Mesenteric fat pad (tissue), 1 donor: ENCODE measurements around the gene LRRC75B. TPM values are rescaled to one million over a fixed set of nuclear protein-coding genes. Genes with fewer than 3 reads are reported as not detected.
"Not testable (repeated sequence)": the region's sequence is repeated elsewhere in the genome, so short reads cannot be mapped to it uniquely, and the experiment has no call there.

ENCODE experiments used
- DNase-seq: peaks from one replicate; pipeline ENCODE4 v3.0.0-alpha.2; 2020; ENCODE audit warnings: low spot score
- total RNA-seq: library from RNA; stranded (reverse); fragmentation: NEBNext Ultra II Directional; extraction: Animal tissue kit (Norgen Biotek cat#: 25700); gene quantifications from one replicate; pipeline ENCODE4 v1.2.1, GENCODE V29; 2021
- donor health status: DM: yes; HTN: yes; CAD: no.

Gene LRRC75B
- total RNA-seq, 1 donor from 2014 or later = 6.0 TPM

DNA sequence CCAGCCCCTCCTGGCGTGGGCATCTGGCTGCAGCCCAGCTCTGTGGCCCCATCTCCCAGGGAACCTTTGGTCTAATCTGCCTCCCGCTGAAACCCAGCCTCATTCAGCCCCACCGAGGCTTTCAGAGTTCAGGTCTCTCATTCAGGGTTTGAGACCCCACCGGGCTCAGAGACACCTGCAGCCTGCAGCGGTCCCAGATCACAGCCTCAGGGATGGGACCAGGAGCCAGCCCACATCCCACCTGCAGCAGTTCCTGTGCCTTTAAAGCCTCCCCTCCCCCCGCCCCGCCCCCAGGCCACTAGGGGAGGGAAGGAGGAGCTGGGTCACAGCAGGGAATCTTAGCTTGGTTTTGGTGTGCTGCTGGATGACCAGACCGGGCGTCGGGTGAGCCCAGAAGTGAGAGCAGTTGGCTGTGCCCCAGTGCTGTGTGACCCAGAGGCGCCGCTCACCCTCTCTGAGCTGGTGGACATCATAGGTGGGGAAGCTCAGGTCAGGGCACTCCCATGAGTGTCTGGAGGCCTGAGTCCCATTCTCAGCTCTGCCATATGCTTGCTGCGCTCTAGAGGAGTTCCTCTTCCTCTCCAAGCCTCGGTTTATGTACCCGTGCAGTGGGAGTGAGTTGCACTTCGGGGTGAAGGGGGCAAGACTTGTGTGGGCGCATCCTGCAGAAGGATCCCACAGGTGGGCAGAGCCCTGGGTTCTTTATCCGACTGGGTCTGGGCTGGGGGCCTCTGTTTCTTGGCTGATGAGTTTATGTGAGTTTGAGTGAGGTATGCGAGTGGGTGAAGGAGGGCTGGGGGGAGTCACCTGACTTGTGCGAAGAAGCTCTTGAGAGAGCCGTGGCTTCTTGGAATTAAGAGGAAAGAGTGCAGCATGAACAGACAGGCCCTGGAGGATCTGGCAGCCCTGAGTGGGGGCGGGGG is 10.2 kb upstream of the LRRC75B start, which contains the start of gene GGT1:
Gene GGT1, plus strand, starts transcription at position 347 of the 923 bp plus-strand sequence. CDS start 7,889 bp downstream, outside the sequence.
- not testable (repeated sequence) for DNase-seq

- DNase-seq = not testable (repeated sequence)
These were observed 9.4 kb upstream of the LRRC75B start for GRCh38 chr22:24602105-24602749.

- DNase-seq = no peak
These were observed 8.6 kb upstream of the LRRC75B start for GRCh38 chr22:24601217-24602104.

GRCh38 chr22:24599958-24600715 is 7.3 kb upstream of the LRRC75B start:
- DNase-seq = not testable (repeated sequence)

GRCh38 chr22:24599514-24599913 is 6.6 kb upstream of the LRRC75B start:
- DNase-seq = no peak

- DNase-seq = not testable (repeated sequence)
These were observed 4.2 kb upstream of the LRRC75B start for GRCh38 chr22:24597076-24597475.

GRCh38 chr22:24595863-24596262 is 3.0 kb upstream of the LRRC75B start:
- no peak for DNase-seq

DNA sequence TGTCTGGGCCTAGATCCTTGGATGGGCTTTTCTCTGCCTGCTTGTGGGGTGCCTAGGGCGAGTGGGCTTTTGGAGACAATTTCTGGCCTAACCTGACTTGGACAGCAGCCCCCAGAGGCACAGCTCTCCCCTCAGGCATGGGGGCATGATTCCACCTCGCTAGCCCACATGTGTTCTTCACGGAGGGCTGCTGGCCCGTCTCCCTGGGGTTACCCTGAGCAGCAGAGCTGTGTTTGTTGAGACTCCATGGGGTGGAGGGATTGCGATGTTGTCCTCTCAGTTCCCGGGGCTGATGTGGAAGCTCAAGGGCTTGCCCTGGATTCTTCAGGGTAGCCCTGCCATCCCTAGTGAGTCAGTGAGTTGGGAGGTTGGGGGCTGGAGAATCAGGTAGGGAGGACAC is 2.4 kb upstream of the LRRC75B start:
- DNase-seq = no peak

DNA sequence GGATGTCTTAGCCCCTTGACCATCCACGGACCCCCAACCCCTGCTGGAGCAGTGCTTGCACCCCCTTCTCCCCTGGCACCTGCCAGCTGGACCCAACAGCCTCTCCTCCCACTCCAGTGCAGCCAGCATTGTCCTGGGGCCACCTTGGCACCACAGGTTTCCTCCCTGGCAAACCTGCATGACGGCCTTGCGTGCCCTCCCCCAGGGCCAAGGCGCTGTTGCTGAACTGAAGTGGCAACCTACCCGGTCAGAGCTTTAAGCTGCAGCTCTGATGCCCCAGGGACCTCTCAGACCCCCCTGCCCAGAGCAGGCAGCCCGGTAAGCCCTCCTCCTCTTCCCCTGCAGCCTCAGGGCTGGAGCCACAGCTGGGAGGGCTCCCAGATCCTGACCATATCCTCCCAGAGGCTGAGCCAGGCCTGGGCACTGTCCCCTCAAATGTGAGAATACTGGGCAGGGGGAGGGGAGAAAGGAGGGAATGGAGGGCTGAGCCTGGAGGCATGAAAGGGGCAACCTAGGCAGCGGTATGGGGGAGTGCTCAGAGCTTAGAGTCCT is 1.8 kb upstream of the LRRC75B start:
- DNase-seq = no peak

DNA sequence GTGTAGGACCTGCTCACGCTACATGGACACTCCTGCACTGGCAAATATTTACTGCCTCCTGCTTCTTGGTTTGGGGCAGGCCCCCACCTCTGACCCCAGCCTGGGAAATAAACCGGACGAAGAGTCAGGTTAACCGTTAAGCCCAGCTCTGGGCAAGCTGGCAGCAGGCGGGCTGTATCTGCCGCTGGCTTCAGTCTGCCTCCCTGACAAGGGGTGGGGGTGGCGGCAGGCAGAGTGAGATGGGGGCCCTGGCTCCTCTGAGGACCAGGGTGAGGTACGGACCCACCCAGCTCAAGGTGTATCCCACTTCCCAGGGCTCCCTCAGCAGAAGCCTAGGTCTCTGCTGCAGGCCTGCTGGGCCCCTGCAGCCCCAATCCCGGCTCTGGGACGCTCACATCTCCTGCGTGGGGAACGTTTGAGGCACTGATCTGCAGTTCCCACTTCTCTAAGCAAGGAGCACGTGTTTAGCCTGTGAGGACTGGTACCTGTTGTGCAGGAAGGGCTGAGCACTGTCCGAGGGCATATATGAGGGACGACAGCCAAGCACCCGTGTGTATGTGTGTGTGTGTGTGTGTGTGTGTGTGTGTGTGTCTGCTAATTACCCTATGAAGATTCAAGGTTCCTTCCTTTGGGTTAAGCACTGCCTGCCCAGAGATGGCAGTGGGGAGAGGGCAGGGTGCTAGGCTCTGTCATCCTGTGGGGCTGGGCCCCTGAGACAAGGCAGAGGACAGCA is 1.1 kb upstream of the LRRC75B start:
- no peak for DNase-seq

GRCh38 chr22:24593559-24593835 is 624 bp upstream of the LRRC75B start:
- DNase-seq = not testable (repeated sequence)

DNA sequence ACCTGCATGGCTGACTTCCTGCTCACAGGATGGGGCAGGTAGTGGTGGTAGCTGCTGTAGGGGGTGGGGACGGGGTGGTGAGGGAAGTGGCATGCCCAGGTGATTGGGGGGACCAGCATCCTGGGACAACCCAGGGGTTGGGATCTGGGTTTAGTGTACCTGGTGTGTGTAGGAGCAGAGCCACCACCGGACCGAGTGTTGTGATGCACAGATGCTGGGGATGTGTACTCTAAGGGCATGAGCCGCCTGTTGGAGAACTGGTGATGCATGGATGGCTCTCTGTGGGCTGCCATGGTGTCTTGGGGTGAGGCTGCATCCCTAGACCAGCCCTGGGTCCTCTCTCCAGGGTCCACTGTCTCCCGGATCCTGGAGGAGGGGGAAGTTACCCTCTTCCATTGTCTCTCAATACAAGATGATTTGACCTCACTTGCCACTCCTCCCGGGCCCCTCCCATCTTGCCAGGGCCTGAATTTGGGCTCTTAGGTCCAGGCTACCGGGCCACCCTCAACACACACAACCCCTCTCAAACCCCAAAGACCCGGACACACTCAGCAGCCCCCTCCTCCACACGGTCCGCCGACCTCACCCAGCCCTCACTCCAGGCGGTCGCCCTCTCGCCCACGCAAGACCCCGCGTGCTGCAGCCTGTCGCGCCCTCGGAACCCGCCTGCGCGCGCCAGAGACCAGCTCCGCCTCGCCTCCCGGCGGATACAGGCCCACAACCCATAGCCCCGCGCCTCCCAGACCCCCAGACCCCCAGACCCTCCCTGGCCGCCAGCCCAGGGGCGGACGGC is 619 bp downstream of the LRRC75B start:
- no peak for DNase-seq

DNA sequence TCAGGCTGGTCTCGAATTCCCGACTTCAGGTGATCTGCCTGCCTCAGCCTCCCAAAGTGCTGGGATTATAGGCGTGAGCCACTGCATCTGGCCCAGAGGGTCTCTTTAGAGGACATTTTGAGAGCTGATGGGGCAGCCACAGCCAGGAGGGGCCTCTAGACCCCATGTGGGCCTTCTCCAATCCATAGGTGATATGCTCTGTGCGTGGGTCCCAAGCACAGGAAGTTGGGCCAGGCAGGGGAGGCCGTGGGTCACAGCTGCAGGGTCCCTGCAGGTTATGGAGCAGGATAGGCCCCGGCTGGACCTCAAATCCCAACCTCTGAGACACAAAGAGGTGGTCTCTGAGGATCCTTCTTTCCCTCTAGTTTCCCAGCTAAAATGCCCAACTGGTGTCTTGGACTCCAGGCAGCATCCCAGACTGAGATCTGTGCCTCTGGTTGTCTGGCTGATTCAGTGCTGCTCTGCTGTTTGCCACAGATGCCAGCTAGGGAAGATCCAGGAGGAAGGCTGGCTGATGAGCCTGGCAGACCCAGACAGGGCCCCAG is 1.5 kb downstream of the LRRC75B start:
- DNase-seq = no peak

GRCh38 chr22:24590596-24591173 is 2.2 kb downstream of the LRRC75B start:
- no peak for DNase-seq

- DNase-seq = no peak
These were observed 3.3 kb downstream of the LRRC75B start for GRCh38 chr22:24589518-24590030.

DNA sequence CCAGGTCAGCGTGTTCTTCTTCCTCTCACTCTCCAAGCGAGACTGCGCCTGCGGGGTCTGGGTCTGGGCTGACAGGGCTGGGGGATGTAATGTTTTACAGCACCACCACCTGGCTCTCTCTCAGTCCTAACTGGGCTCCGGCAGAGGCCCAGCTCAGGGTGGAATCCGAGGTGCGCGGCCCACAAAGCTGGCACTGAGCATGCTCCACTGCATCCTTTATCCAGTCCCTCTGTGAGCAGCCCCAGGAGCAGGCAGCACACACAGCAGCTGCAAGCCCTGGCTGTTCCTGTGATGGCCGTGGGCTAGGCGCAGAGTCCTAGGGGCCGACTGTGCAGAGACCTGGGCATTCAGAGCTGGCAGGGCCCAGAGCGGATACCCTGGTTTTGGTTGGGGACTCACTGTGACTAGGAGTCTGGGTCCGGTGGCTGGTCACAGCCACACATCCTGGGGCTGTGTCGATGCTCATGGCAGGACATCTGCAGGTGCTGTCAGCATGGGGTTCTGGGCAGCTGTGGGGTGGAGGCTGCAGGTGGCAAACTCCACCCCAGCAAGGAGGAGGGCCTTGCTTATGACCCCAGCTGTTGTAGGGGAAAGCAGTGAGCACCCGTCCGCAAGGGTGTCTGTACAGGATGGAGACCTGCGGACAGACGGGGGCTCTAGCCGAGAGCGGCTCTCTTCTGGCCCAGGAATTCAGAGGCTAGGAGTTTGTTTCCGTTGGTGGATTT is 4.0 kb downstream of the LRRC75B start:
- DNase-seq = no peak

GRCh38 chr22:24588381-24588756 is 4.5 kb downstream of the LRRC75B start:
- no peak for DNase-seq
